NK-92 (cell line): ENCODE measurements around the gene TRIM16.
"Not testable (repeated sequence)": the region's sequence is repeated elsewhere in the genome, so short reads cannot be mapped to it uniquely, and the experiment has no call there.

ENCODE experiments used
- DNase-seq: peaks from one replicate; lab custom pipeline; 2025; ENCODE audit not compliant: unreplicated experiment; lab: John Stamatoyannopoulos, UW

TRIM16 gene

GRCh38 chr17:15659236-15659635, 24.9 kb downstream of the TRIM16 start:
- DNase-seq = no peak

GRCh38 chr17:15658296-15658695, 25.8 kb downstream of the TRIM16 start:
- no peak for DNase-seq

- DNase-seq = no peak
Measured at GRCh38 chr17:15657868-15658267, 26.2 kb downstream of the TRIM16 start.

- no peak for DNase-seq
Measured at GRCh38 chr17:15654886-15655561, 29.1 kb downstream of the TRIM16 start.

- not testable (repeated sequence) for DNase-seq
Measured at GRCh38 chr17:15654401-15654800, 29.7 kb downstream of the TRIM16 start.

- DNase-seq = no peak
Measured at GRCh38 chr17:15652960-15653359, 31.2 kb downstream of the TRIM16 start.

- DNase-seq = no peak
Measured at GRCh38 chr17:15651583-15652110, 32.5 kb downstream of the TRIM16 start.

- DNase-seq = no peak
Measured at GRCh38 chr17:15650741-15651582, 33.1 kb downstream of the TRIM16 start.

- no peak for DNase-seq
Measured at GRCh38 chr17:15649861-15650421, 34.2 kb downstream of the TRIM16 start.

GRCh38 chr17:15648386-15648785, 35.7 kb downstream of the TRIM16 start:
- DNase-seq = no peak

GRCh38 chr17:15645942-15646312, 38.2 kb downstream of the TRIM16 start:
- DNase-seq = not testable (repeated sequence)

- DNase-seq = not testable (repeated sequence)
Measured at GRCh38 chr17:15645099-15645941, 38.8 kb downstream of the TRIM16 start.

- DNase-seq = not testable (repeated sequence)
Measured at GRCh38 chr17:15642505-15643251, 41.4 kb downstream of the TRIM16 start.

- not testable (repeated sequence) for DNase-seq
Measured at GRCh38 chr17:15642014-15642413, 42.1 kb downstream of the TRIM16 start.

GRCh38 chr17:15630930-15631453, 53.1 kb downstream of the TRIM16 start:
- DNase-seq = not testable (repeated sequence)

- not testable (repeated sequence) for DNase-seq
Measured at GRCh38 chr17:15629991-15630390, 54.1 kb downstream of the TRIM16 start.

GRCh38 chr17:15623661-15624209, 60.4 kb downstream of the TRIM16 start:
- not testable (repeated sequence) for DNase-seq

GRCh38 chr17:15623255-15623654, 60.9 kb downstream of the TRIM16 start:
- not testable (repeated sequence) for DNase-seq

- DNase-seq = not testable (repeated sequence)
Measured at GRCh38 chr17:15622124-15622523, 62.0 kb downstream of the TRIM16 start.
